H1 (cell line): Measurements from ENCODE around the gene WASF3. TPM values are rescaled to one million over a fixed set of nuclear protein-coding genes. Genes with fewer than 3 reads are reported as not detected.

Source experiments
- CTCF ChIA-PET: fragments of 300-600 bp; sonication (Branson Sonifier 250); formaldehyde crosslinking; loops from one replicate; lab custom pipeline; 2021; ENCODE audit not compliant: partially characterized antibody; lab: Charles Lee
- POLR2A ChIA-PET: fragments of 300-600 bp; sonication (Branson Sonifier 250); formaldehyde crosslinking; loops from one replicate; lab custom pipeline; 2021; ENCODE audit warnings: inconsistent platforms; ENCODE audit not compliant: partially characterized antibody; lab: Charles Lee
- DNase-seq, 2 experiments: peaks; one replicate each; pipeline versions ENCODE4 v3.0.0 to v3.0.0-alpha.2; 2010 to 2022; ENCODE audit warnings: low spot score in 2 of 2, low read depth in 1 of 2, mixed read lengths in 1 of 2
- FAIRE-seq: peaks from 2 replicates; lab custom pipeline; 2011; peaks lifted over from hg19 to GRCh38; lab: Jason Lieb, UNC
- H2AFZ ChIP-seq: 2 replicates; pipeline ENCODE4 v1.8.1; 2012; ENCODE audit warnings: low read length, inconsistent platforms
- H2AK5ac ChIP-seq: 2 replicates; pipeline ENCODE4 v1.6.1; 2013; ENCODE audit warnings: low read depth, low read length
- H2BK120ac ChIP-seq: replicated peaks from 2 replicates; pipeline ENCODE3; 2013; ENCODE audit warnings: low read depth, low read length, inconsistent platforms
- H2BK12ac ChIP-seq: 2 replicates; pipeline ENCODE4 v1.6.1; 2013; ENCODE audit warnings: low read depth, low read length
- H2BK15ac ChIP-seq: 2 replicates; pipeline ENCODE4 v1.6.1; 2013; ENCODE audit warnings: low read length
- H2BK20ac ChIP-seq: 2 replicates; pipeline ENCODE4 v1.6.1; 2013; ENCODE audit warnings: low read length
- H2BK5ac ChIP-seq: 2 replicates; pipeline ENCODE4 v1.6.1; 2013; ENCODE audit warnings: low read depth, low read length
- H3K14ac ChIP-seq: 2 replicates; pipeline ENCODE4 v1.6.1; 2013; ENCODE audit warnings: inconsistent platforms; ENCODE audit not compliant: insufficient read length
- H3K18ac ChIP-seq: 2 replicates; pipeline ENCODE4 v1.6.1; 2013; ENCODE audit warnings: low read length; ENCODE audit errors: extremely low read depth
- H3K23ac ChIP-seq: 2 replicates; pipeline ENCODE4 v1.6.1; 2013; ENCODE audit warnings: inconsistent platforms; ENCODE audit not compliant: insufficient read length
- H3K23me2 ChIP-seq: 2 replicates; pipeline ENCODE4 v1.6.1; 2013; ENCODE audit warnings: low read depth, low read length
- H3K27ac ChIP-seq: 2 replicates; pipeline ENCODE4 v1.6.1; 2011; ENCODE audit warnings: low read depth, low read length, inconsistent platforms
- H3K27me3 ChIP-seq, 4 experiments: replicated peaks in 1 of 4; 1 replicate in 1 of 4; 2 replicates in 3 of 4; pipeline versions ENCODE4 v1.6.1 to v1.8.1; 2011 to 2013; ENCODE audit warnings: low read length in 3 of 4, mild to moderate bottlenecking in 3 of 4, inconsistent platforms in 2 of 4, mixed read lengths in 2 of 4, moderate library complexity in 1 of 4; ENCODE audit not compliant: control insufficient read depth in 3 of 4, insufficient read depth in 3 of 4; ENCODE audit errors: extremely low read depth in 1 of 4
- H3K36me3 ChIP-seq, 4 experiments: 2 replicates each; pipeline versions ENCODE4 v1.6.1 to v1.8.1; 2011 to 2013; ENCODE audit warnings: mild to moderate bottlenecking in 4 of 4, low read length in 3 of 4, moderate library complexity in 2 of 4, control low read depth in 1 of 4, inconsistent platforms in 1 of 4; ENCODE audit not compliant: insufficient read depth in 4 of 4, control insufficient read depth in 2 of 4
- H3K4ac ChIP-seq: replicated peaks from 2 replicates; pipeline ENCODE3; 2013; ENCODE audit warnings: low read length, low read depth, mixed read lengths, inconsistent platforms; ENCODE audit not compliant: insufficient read length
- H3K4me1 ChIP-seq, 4 experiments: replicated peaks in 1 of 4; 1 replicate in 1 of 4; 2 replicates in 3 of 4; pipeline versions ENCODE4 v1.6.1 to v1.8.1; 2011 to 2013; ENCODE audit warnings: low read length in 3 of 4, inconsistent platforms in 2 of 4, mixed read lengths in 1 of 4; ENCODE audit not compliant: insufficient read depth in 4 of 4, control insufficient read depth in 3 of 4
- H3K4me2 ChIP-seq, 2 experiments: 2 replicates each; pipeline versions ENCODE4 v1.6.1 to v1.8.1; 2011 to 2013; ENCODE audit warnings: low read depth in 2 of 2, low read length in 2 of 2, control low read depth in 1 of 2, inconsistent platforms in 1 of 2, mild to moderate bottlenecking in 1 of 2; ENCODE audit not compliant: insufficient read depth in 1 of 2
- H3K4me3 ChIP-seq, 4 experiments: fragments of 200-600, 300-600 bp in 1 of 4; sonication (generic), shearing (Covaris generic), sonication (Bioruptor Twin) in 1 of 4; 2 replicates each; pipeline versions ENCODE4 v1.5.1 to v1.8.1; 2011 to 2016; ENCODE audit warnings: low read length in 4 of 4, low read depth in 3 of 4, control low read depth in 2 of 4, inconsistent platforms in 2 of 4, mild to moderate bottlenecking in 2 of 4, mixed read lengths in 1 of 4, moderate library complexity in 1 of 4; ENCODE audit not compliant: insufficient read depth in 2 of 4; ENCODE audit errors: extremely low read depth in 1 of 4
- H3K56ac ChIP-seq: replicated peaks from 2 replicates; pipeline ENCODE3; 2013; ENCODE audit warnings: low read depth, mild to moderate bottlenecking, mixed read lengths, low read length, inconsistent platforms; ENCODE audit not compliant: insufficient read length
- H3K79me1 ChIP-seq: 2 replicates; pipeline ENCODE4 v1.6.1; 2013; ENCODE audit warnings: low read depth, low read length, control low read depth
- H3K79me2 ChIP-seq, 2 experiments: 2 replicates each; pipeline versions ENCODE4 v1.6.1 to v1.8.1; 2012 to 2013; ENCODE audit warnings: low read length in 2 of 2, mild to moderate bottlenecking in 2 of 2, inconsistent platforms in 1 of 2; ENCODE audit not compliant: insufficient read depth in 2 of 2, control insufficient read depth in 1 of 2
- H3K9ac ChIP-seq, 4 experiments: replicated peaks in 1 of 4; 1 replicate in 1 of 4; 2 replicates in 3 of 4; pipeline versions ENCODE4 v1.6.1 to v1.8.1; 2011 to 2013; ENCODE audit warnings: low read depth in 3 of 4, low read length in 3 of 4, control low read depth in 2 of 4, mild to moderate bottlenecking in 2 of 4, moderate library complexity in 2 of 4, inconsistent platforms in 1 of 4; ENCODE audit errors: extremely low read depth in 1 of 4
- H3K9me3 ChIP-seq, 2 experiments: 2 replicates each; pipeline versions ENCODE4 v1.6.1 to v1.8.1; 2012 to 2013; ENCODE audit warnings: mild to moderate bottlenecking in 2 of 2, moderate library complexity in 2 of 2, control low read depth in 1 of 2, inconsistent platforms in 1 of 2, low read depth in 1 of 2, low read length in 1 of 2, mixed read lengths in 1 of 2; ENCODE audit not compliant: insufficient read depth in 2 of 2
- H4K20me1 ChIP-seq, 2 experiments: replicated peaks in 1 of 2; 2 replicates each; pipeline versions ENCODE3 to v1.8.1; 2011 to 2013; ENCODE audit warnings: inconsistent platforms in 2 of 2, low read length in 2 of 2, mild to moderate bottlenecking in 1 of 2; ENCODE audit not compliant: insufficient read depth in 2 of 2, control insufficient read depth in 1 of 2
- H4K5ac ChIP-seq: 2 replicates; pipeline ENCODE4 v1.6.1; 2013; ENCODE audit warnings: low read length, low read depth, mixed read lengths, inconsistent platforms; ENCODE audit not compliant: insufficient read length
- H4K8ac ChIP-seq: 2 replicates; pipeline ENCODE4 v1.8.0; 2013; ENCODE audit warnings: mild to moderate bottlenecking, moderate library complexity, low read length, inconsistent platforms; ENCODE audit not compliant: insufficient read depth; ENCODE audit errors: extremely low read depth
- H4K91ac ChIP-seq: replicated peaks from 2 replicates; pipeline ENCODE3; 2013; ENCODE audit warnings: low read length, mixed read lengths, inconsistent platforms; ENCODE audit not compliant: insufficient read length
- BACH1 ChIP-seq: IDR thresholded peaks from 2 replicates; pipeline ENCODE4 v1.6.1; 2012; ENCODE audit warnings: low read length, improper control_type of control experiment
- CBX5 ChIP-seq: fragments of 300-800, 300-1000 bp; sonication (generic); IDR thresholded peaks from 2 replicates; pipeline ENCODE4 v1.7.1; 2016; ENCODE audit warnings: antibody characterized with exemption, low read length, low read depth
- NANOG ChIP-seq: IDR thresholded peaks from 2 replicates; pipeline ENCODE4 v1.6.1; 2011; ENCODE audit warnings: low read length, low read depth, mild to moderate bottlenecking, inconsistent platforms; ENCODE audit not compliant: insufficient read depth, poor library complexity, severe bottlenecking
- POLR2AphosphoS5 ChIP-seq: IDR thresholded peaks from 2 replicates; pipeline ENCODE4 v1.6.1; 2011; ENCODE audit warnings: low read depth, low read length
- RAD21 ChIP-seq, 2 experiments: IDR thresholded peaks in 1 of 2; conservative IDR thresholded peaks in 1 of 2; 2 replicates each; pipeline ENCODE4 v1.6.1; 2011; ENCODE audit warnings: low read depth in 2 of 2, low read length in 2 of 2, improper control_type of control experiment in 1 of 2, inconsistent platforms in 1 of 2, mild to moderate bottlenecking in 1 of 2, moderate library complexity in 1 of 2
- SP4 ChIP-seq: IDR thresholded peaks from 2 replicates; pipeline ENCODE4 v1.6.1; 2012; ENCODE audit warnings: low read length, inconsistent platforms
- SRF ChIP-seq: IDR thresholded peaks from 2 replicates; pipeline ENCODE4 v1.6.1; 2011; ENCODE audit warnings: mild to moderate bottlenecking, low read depth, low read length, moderate library complexity
- TAF1 ChIP-seq: IDR thresholded peaks from 2 replicates; pipeline ENCODE4 v1.6.1; 2011; ENCODE audit warnings: mild to moderate bottlenecking, low read depth, low read length
- TAF7 ChIP-seq: optimal IDR thresholded peaks from 2 replicates; pipeline ENCODE3; 2011; ENCODE audit warnings: low read depth, mild to moderate bottlenecking, inconsistent platforms, low read length, moderate library complexity, borderline replicate concordance
- TBP ChIP-seq: IDR thresholded peaks from 2 replicates; pipeline ENCODE4 v1.6.1; 2011; ENCODE audit warnings: low read depth, low read length, improper control_type of control experiment
- TEAD4 ChIP-seq: IDR thresholded peaks from 2 replicates; pipeline ENCODE4 v1.6.1; 2012; ENCODE audit warnings: low read depth, low read length, inconsistent platforms, mixed read lengths
- WGBS, 2 experiments: shearing (Covaris generic) in 1 of 2; methylation state at CpG; one replicate each; pipeline versions ENCODE4 v1.1.6 to v1.1.7; 2013 to 2015; ENCODE audit warnings: low lambda C conversion rate in 2 of 2, mixed read lengths in 2 of 2, inconsistent platforms in 1 of 2, low coverage in 1 of 2, missing lambda C conversion rate in 1 of 2; ENCODE audit not compliant: insufficient replicate concordance in 2 of 2, insufficient coverage in 1 of 2, insufficient read length in 1 of 2; ENCODE audit errors: extremely low coverage in 1 of 2, missing lambda C conversion rate in 1 of 2; 5-methylcytosine and 5-hydroxymethylcytosine counted together
- polyA plus RNA-seq, 7 experiments: library from polyadenylated mRNA; depleted of rRNA in 3 of 7; stranded (reverse) in 5 of 7; unstranded in 2 of 7; fragments of >200 nt in 5 of 7; fragments of 200-250 nt in 2 of 7; gene quantifications; 1 replicate in 5 of 7; 2 replicates in 1 of 7; 4 replicates in 1 of 7; pipeline versions ENCODE4 v1.2.1 to v1.2.3, GENCODE V29; 2011 to 2013; ENCODE audit warnings: missing spikeins in 2 of 7, mixed read lengths in 2 of 7
- total RNA-seq: library from RNA; stranded (reverse); fragmentation: NEBNext Ultra II Directional; extraction: Animal tissue kit (Norgen Biotek cat#: 25700); gene quantifications from 2 replicates; pipeline ENCODE4 v1.2.1, GENCODE V29; 2021

Gene WASF3
- total and polyA plus RNA-seq, 2 of the 8 experiments (the other 6 are each of a cell fraction or from before 2014, with no cell fraction given): 18.7 to 39.8 TPM

- no peak overlapping the region for H3K4me3 ChIP-seq
- CTCF ChIA-PET: interaction anchor here (0.7 to 4.3 kb wide), 14 partner anchors 12 to 271 kb away, joined by 3 to 48 read pairs (median 4); no protein-coding TSS in a partner anchor
- H2BK12ac ChIP-seq: no peak overlapping the region
- H3K14ac ChIP-seq: no peak overlapping the region
- peak overlapping the region; percentile 68; the same call in 1 of the 2 replicates for H2BK5ac ChIP-seq
- H2BK120ac ChIP-seq: no peak overlapping the region
- H4K8ac ChIP-seq: peak overlapping the region; percentile 65
- no peak overlapping the region for H3K23ac ChIP-seq
- H3K79me1 ChIP-seq: no peaks in the 10 kb centered on the region
- H2BK15ac ChIP-seq: no peak overlapping the region; the same call in 1 of the 2 replicates
- no peak overlapping the region for H3K56ac ChIP-seq
- H4K5ac ChIP-seq: no peak overlapping the region
- no peak for FAIRE-seq
- no peaks in the 10 kb centered on the region for H4K20me1 ChIP-seq
- H2AK5ac ChIP-seq: no peak overlapping the region
- H3K79me2 ChIP-seq: no peaks in the 10 kb centered on the region
- WGBS, 2 experiments: 82% methylated on average over 14 of the region's 15 CpGs; no CpG with 5 or more reads in 1 of the 2 experiments
- no peak overlapping the region for H3K9ac ChIP-seq
- H3K27me3 ChIP-seq: no peaks in the 10 kb centered on the region
- no peaks in the 10 kb centered on the region for H3K23me2 ChIP-seq
- peak overlapping the region; percentile 55 for H4K91ac ChIP-seq
- H3K36me3 ChIP-seq: no peaks in the 10 kb centered on the region
- H2AFZ ChIP-seq: no peak overlapping the region
- H3K4me2 ChIP-seq: no peak overlapping the region
- no peak overlapping the region for H3K4ac ChIP-seq
- no peaks in the 10 kb centered on the region for H3K9me3 ChIP-seq
- DNase-seq: no peak
- peaks cover 0 to 4% (median 1%) of the 10 kb centered on the region in 4 experiments; a peak in 2 of 7 replicates for H3K4me1 ChIP-seq
- no peak overlapping the region for H3K27ac ChIP-seq
- H2BK20ac ChIP-seq: no peak overlapping the region
- H3K18ac ChIP-seq: no peak overlapping the region
- TF ChIP-seq TEAD4: no peak
- TF ChIP-seq SRF: no peak
- TF ChIP-seq TAF7: no peak
- no peak for TF ChIP-seq CBX5
- no peak for TF ChIP-seq NANOG
- no peak for TF ChIP-seq TAF1
- no peak for TF ChIP-seq TBP
- TF ChIP-seq POLR2AphosphoS5: no peak
- TF ChIP-seq SP4: no peak
- no peak for TF ChIP-seq RAD21 (IDR thresholded peaks at IDR 0.05 in 1 of 2, conservative IDR thresholded peaks at IDR 0.05 in 1 of 2; ENCODE audit: low read depth in 2 of 2, low read length in 2 of 2)
- no peak for TF ChIP-seq BACH1
- TF ChIP-seq, all 59 proteins: peak for 0
- POLR2A ChIA-PET: interaction anchor here (1.0 kb wide), 1 partner anchor 38 kb away, joined by 3 read pairs; no protein-coding TSS in a partner anchor
These were observed 138.4 kb downstream of the WASF3 start for GRCh38 chr13:26695891-26696311.
